Neural progenitor cell (in vitro differentiated cells): ENCODE results near the gene KDM3A. TPM values are rescaled to one million over a fixed set of nuclear protein-coding genes. Genes with fewer than 3 reads are reported as not detected.

Experiments used
- DNase-seq: peaks from one replicate; pipeline ENCODE4 v3.0.0-alpha.2; 2016; ENCODE audit warnings: low spot score
- H2AFZ ChIP-seq: fragments of 200-600 bp; sonication (generic); replicated peaks from 2 replicates; pipeline ENCODE4 v1.6.1; 2016; ENCODE audit warnings: antibody characterized with exemption
- H3F3A ChIP-seq: fragments of 200-600 bp; sonication (generic); 2 replicates; pipeline ENCODE4 v1.6.1; 2016; ENCODE audit warnings: antibody characterized with exemption, low read depth
- H3K27ac ChIP-seq: fragments of 200-600 bp; sonication (generic); 2 replicates; pipeline ENCODE4 v1.5.1; 2016; ENCODE audit warnings: mild to moderate bottlenecking
- H3K27me3 ChIP-seq: fragments of 200-600 bp; sonication (generic); 2 replicates; pipeline ENCODE4 v1.6.1; 2016; ENCODE audit warnings: mild to moderate bottlenecking, moderate library complexity
- H3K36me3 ChIP-seq: fragments of 200-600 bp; sonication (generic); 2 replicates; pipeline ENCODE4 v1.5.1; 2016
- H3K4me1 ChIP-seq: fragments of 200-600 bp; sonication (generic); 2 replicates; pipeline ENCODE4 v1.6.1; 2016; ENCODE audit warnings: mixed run types
- H3K4me2 ChIP-seq: fragments of 200-600 bp; sonication (generic); 2 replicates; pipeline ENCODE4 v1.6.1; 2016
- H3K4me3 ChIP-seq: fragments of 200-600 bp; sonication (generic); 2 replicates; pipeline ENCODE4 v1.5.1; 2016
- H3K79me2 ChIP-seq: fragments of 200-600 bp; sonication (generic); 2 replicates; pipeline ENCODE4 v1.6.1; 2016; ENCODE audit warnings: low read depth
- H3K9ac ChIP-seq: fragments of 200-600 bp; sonication (generic); 2 replicates; pipeline ENCODE4 v1.6.1; 2016
- H3K9me3 ChIP-seq: fragments of 200-600 bp; sonication (generic); 2 replicates; pipeline ENCODE4 v1.5.1; 2016; ENCODE audit warnings: low read depth
- H4K20me1 ChIP-seq: fragments of 200-600 bp; sonication (generic); 2 replicates; pipeline ENCODE4 v1.6.1; 2016; ENCODE audit warnings: low read depth
- H3K27ac Mint-ChIP-seq: 3 replicates; pipeline ENCODE4 v1.8.0; 2021; ENCODE audit warnings: mixed read lengths
- H3K27me3 Mint-ChIP-seq: 2 replicates; pipeline ENCODE4 v1.8.0; 2022; ENCODE audit warnings: low read depth, mild to moderate bottlenecking, inconsistent platforms, moderate library complexity, mixed read lengths; ENCODE audit not compliant: insufficient read depth
- H3K36me3 Mint-ChIP-seq: 3 replicates; pipeline ENCODE4 v1.8.0; 2021; ENCODE audit warnings: mixed read lengths
- H3K4me1 Mint-ChIP-seq: 3 replicates; pipeline ENCODE4 v1.8.0; 2021; ENCODE audit warnings: mixed read lengths
- H3K4me3 Mint-ChIP-seq: 3 replicates; pipeline ENCODE4 v1.8.0; 2021; ENCODE audit warnings: mild to moderate bottlenecking, moderate library complexity, mixed read lengths
- H3K9me3 Mint-ChIP-seq: 3 replicates; pipeline ENCODE4 v1.8.0; 2020; ENCODE audit warnings: mixed read lengths
- CTCF ChIP-seq: fragments of 200-600 bp; sonication (generic); IDR thresholded peaks from 2 replicates; pipeline ENCODE4 v1.5.1; 2017; ENCODE audit warnings: antibody characterized with exemption, mild to moderate bottlenecking
- EZH2 ChIP-seq: fragments of 200-600 bp; sonication (generic); IDR thresholded peaks from 2 replicates; pipeline ENCODE4 v1.6.1; 2017; ENCODE audit warnings: antibody characterized with exemption, mild to moderate bottlenecking, moderate library complexity
- EZH2phosphoT487 ChIP-seq: fragments of 200-600 bp; sonication (generic); IDR thresholded peaks from 2 replicates; pipeline ENCODE4 v1.6.1; 2017; ENCODE audit warnings: antibody characterized with exemption
- total RNA-seq: library from RNA; depleted of rRNA; stranded (reverse); fragments of >200 nt; gene quantifications from 2 replicates; pipeline ENCODE4 v1.2.3, GENCODE V29; 2015; ENCODE audit warnings: low replicate concordance

Gene KDM3A, protein sequence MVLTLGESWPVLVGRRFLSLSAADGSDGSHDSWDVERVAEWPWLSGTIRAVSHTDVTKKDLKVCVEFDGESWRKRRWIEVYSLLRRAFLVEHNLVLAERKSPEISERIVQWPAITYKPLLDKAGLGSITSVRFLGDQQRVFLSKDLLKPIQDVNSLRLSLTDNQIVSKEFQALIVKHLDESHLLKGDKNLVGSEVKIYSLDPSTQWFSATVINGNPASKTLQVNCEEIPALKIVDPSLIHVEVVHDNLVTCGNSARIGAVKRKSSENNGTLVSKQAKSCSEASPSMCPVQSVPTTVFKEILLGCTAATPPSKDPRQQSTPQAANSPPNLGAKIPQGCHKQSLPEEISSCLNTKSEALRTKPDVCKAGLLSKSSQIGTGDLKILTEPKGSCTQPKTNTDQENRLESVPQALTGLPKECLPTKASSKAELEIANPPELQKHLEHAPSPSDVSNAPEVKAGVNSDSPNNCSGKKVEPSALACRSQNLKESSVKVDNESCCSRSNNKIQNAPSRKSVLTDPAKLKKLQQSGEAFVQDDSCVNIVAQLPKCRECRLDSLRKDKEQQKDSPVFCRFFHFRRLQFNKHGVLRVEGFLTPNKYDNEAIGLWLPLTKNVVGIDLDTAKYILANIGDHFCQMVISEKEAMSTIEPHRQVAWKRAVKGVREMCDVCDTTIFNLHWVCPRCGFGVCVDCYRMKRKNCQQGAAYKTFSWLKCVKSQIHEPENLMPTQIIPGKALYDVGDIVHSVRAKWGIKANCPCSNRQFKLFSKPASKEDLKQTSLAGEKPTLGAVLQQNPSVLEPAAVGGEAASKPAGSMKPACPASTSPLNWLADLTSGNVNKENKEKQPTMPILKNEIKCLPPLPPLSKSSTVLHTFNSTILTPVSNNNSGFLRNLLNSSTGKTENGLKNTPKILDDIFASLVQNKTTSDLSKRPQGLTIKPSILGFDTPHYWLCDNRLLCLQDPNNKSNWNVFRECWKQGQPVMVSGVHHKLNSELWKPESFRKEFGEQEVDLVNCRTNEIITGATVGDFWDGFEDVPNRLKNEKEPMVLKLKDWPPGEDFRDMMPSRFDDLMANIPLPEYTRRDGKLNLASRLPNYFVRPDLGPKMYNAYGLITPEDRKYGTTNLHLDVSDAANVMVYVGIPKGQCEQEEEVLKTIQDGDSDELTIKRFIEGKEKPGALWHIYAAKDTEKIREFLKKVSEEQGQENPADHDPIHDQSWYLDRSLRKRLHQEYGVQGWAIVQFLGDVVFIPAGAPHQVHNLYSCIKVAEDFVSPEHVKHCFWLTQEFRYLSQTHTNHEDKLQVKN (N-terminal part only)
- total RNA-seq = 63.2 and 84.9 TPM in 2 replicates

DNA sequence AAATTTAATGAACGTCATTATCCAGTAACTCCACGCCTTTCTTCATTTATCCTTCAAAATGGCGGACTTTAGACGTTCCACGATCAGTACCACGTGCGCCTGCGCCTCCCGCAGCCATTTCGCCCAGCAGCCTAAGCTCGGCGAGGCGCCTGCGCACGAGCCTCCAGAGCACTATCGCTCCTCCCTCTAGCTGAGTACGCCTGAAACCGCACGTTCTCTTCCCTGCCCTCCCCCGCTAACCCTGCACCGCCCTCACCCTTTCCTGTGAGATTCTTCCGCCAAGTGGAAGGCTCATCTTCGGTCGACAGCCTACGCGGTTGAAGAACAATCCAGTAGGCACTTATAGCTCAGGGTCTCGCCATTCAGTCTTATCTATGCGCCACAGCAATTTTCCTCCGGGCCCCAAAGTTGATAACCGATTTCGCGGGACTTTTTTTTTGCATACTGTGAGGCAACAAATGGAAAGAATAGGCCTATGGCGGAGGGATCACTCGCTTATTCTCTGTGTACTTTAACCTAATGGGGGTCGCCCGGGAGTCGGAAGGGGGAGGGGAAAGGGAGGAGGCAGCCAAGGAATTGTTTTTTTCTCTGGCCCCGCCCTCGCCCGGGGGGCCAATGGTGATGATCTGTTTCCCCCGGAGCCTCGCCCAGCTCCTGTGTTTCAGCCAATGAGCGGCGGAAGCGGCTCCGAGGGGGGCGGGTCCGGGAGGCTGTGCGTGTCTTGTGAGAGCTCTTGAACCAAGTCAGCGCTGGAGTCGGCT is at the start of gene KDM3A:
Gene KDM3A, plus strand, starts transcription at position 741 of the 761 bp plus-strand sequence. CDS start 677 bp downstream, outside the sequence.
- peaks cover 39% of the 10 kb centered on the region for H3K36me3 Mint-ChIP-seq
- peaks cover 15% of the 10 kb centered on the region for H3F3A ChIP-seq
- peaks cover 17% of the 10 kb centered on the region for H3K36me3 ChIP-seq
- H3K4me1 Mint-ChIP-seq = peaks cover 27% of the 10 kb centered on the region
- H3K4me2 ChIP-seq = peak within 1 kb of the TSS; percentile 80
- H3K4me3 ChIP-seq = peak within 1 kb of the TSS; percentile 90
- H3K4me3 Mint-ChIP-seq = peak within 1 kb of the TSS; percentile 97
- peak; percentile 99 for DNase-seq
- H3K27ac Mint-ChIP-seq = peak within 1 kb of the TSS; percentile 100
- peak within 1 kb of the TSS; percentile 14 for H3K9ac ChIP-seq
- peaks cover 40% of the 10 kb centered on the region for H4K20me1 ChIP-seq
- TF ChIP-seq EZH2 (no peak), EZH2phosphoT487 (peak; percentile 59), CTCF (no peak)
- peaks cover 16% of the 10 kb centered on the region for H3K4me1 ChIP-seq
- H3K27ac ChIP-seq = peak within 1 kb of the TSS; percentile 95
- H3K9me3 ChIP-seq = peaks cover 28% of the 10 kb centered on the region
- H3K27me3 Mint-ChIP-seq = peaks cover 10% of the 10 kb centered on the region
- H3K9me3 Mint-ChIP-seq = peaks cover 37% of the 10 kb centered on the region
- H3K27me3 ChIP-seq = no peaks in the 10 kb centered on the region
- H2AFZ ChIP-seq = peak within 1 kb of the TSS; percentile 94
- H3K79me2 ChIP-seq = peaks cover 41% of the 10 kb centered on the region

DNA sequence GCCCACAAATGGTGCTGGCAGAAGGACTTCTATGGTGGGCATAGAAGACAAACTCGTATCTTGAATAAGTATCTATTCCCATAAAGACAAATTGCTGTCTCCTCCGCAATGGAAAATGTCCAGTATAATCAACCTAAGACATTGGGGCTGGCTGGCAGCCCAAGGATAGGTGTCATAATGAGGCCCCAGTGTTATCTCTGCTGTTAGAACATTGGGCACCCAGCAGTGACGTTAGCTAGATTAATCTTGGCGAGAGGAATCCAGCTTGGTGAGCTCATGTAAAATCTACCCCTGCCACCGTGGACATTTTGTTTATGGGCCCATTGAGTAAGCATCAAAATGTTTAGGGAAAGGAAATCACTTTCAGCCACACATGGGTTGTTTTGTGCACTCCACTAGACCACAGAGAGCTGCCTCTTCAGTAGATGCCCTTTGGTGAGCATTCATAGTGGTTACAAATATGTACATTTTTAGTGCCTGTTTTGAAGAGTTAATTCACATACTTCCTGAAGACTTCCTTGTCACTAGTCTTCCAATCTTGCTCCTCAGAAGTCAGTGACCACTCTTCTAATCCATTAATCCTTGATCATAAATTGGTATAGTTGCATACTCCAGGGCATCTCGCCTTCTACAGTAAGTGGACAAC is 48.2 kb upstream of the KDM3A start:
- Histone ChIP-seq H2AFZ (no peak overlapping the region), H3K9me3 (no peaks in the 10 kb centered on the region), H4K20me1 (no peaks in the 10 kb centered on the region), H3K4me3 (no peak overlapping the region), H3K27me3 (no peaks in the 10 kb centered on the region), H3K79me2 (no peaks in the 10 kb centered on the region), H3K27ac (no peak overlapping the region), H3K9ac (no peak overlapping the region), H3K36me3 (no peaks in the 10 kb centered on the region), H3K4me2 (no peak overlapping the region), H3F3A (no peaks in the 10 kb centered on the region), H3K4me1 (no peaks in the 10 kb centered on the region)
- Mint-ChIP-seq H3K27ac (no peak overlapping the region), H3K27me3 (peaks cover 4% of the 10 kb centered on the region), H3K9me3 (peaks cover 10% of the 10 kb centered on the region), H3K4me3 (no peak overlapping the region), H3K36me3 (no peaks in the 10 kb centered on the region), H3K4me1 (peaks cover 6% of the 10 kb centered on the region)
- no peak for DNase-seq
- TF ChIP-seq CTCF (no peak), EZH2phosphoT487 (no peak), EZH2 (no peak)
